Forelimb muscle (tissue), 1 donor: ENCODE results near the gene NQO2. TPM values are rescaled to one million over a fixed set of nuclear protein-coding genes. Genes with fewer than 3 reads are reported as not detected.
"Not testable (repeated sequence)": the region's sequence is repeated elsewhere in the genome, so short reads cannot be mapped to it uniquely, and the experiment has no call there.

ENCODE experiments used
- DNase-seq: peaks from one replicate; pipeline ENCODE4 v3.0.0-alpha.2; 2013; ENCODE audit warnings: low read depth
- polyA plus RNA-seq: library from polyadenylated mRNA; unstranded; fragments of 120-200 nt; gene quantifications from one replicate; pipeline ENCODE4 v1.2.1, GENCODE V29; 2013; ENCODE audit not compliant: insufficient read length

The NQO2 gene
- polyA plus RNA-seq, 1 donor: 15.5 TPM

GRCh38 chr6:2970034-2970685 is 29.5 kb upstream of the NQO2 start:
- DNase-seq: no peak

- no peak for DNase-seq
Measured at GRCh38 chr6:2970753-2971419, 28.8 kb upstream of the NQO2 start.

GRCh38 chr6:2971420-2972218 is 28.1 kb upstream of the NQO2 start, which contains the start of gene SERPINB6:
Gene SERPINB6 (minus strand): TSS chr6:2971567. CDS start chr6:2959332, 12,235 bp downstream.
- DNase-seq: no peak

GRCh38 chr6:2972219-2972487 is 27.5 kb upstream of the NQO2 start:
- not testable (repeated sequence) for DNase-seq

GRCh38 chr6:2972685-2973084 is 27.0 kb upstream of the NQO2 start:
- not testable (repeated sequence) for DNase-seq

- not testable (repeated sequence) for DNase-seq
Measured at GRCh38 chr6:2973180-2973579, 26.5 kb upstream of the NQO2 start.

GRCh38 chr6:2973676-2974075 is 26.0 kb upstream of the NQO2 start:
- no peak for DNase-seq

- no peak for DNase-seq
Measured at GRCh38 chr6:2976060-2976459, 23.6 kb upstream of the NQO2 start.

- no peak for DNase-seq
Measured at GRCh38 chr6:2976571-2977085, 23.1 kb upstream of the NQO2 start.

- no peak for DNase-seq
Measured at GRCh38 chr6:2977290-2977689, 22.4 kb upstream of the NQO2 start.

- no peak for DNase-seq
Measured at GRCh38 chr6:2977799-2978590, 21.7 kb upstream of the NQO2 start.

- no peak for DNase-seq
Measured at GRCh38 chr6:2978923-2979322, 20.8 kb upstream of the NQO2 start.

GRCh38 chr6:2979819-2980464 is 19.8 kb upstream of the NQO2 start:
- DNase-seq: no peak

- DNase-seq: no peak
Measured at GRCh38 chr6:2980465-2980855, 19.2 kb upstream of the NQO2 start.

GRCh38 chr6:2982426-2983117 is 17.1 kb upstream of the NQO2 start:
- no peak for DNase-seq

GRCh38 chr6:2984738-2985406 is 14.8 kb upstream of the NQO2 start:
- no peak for DNase-seq

GRCh38 chr6:2986722-2987221 is 12.9 kb upstream of the NQO2 start:
- no peak for DNase-seq

- DNase-seq: no peak
Measured at GRCh38 chr6:2988094-2988425, 11.6 kb upstream of the NQO2 start.

GRCh38 chr6:2988426-2989331 is 11.0 kb upstream of the NQO2 start:
- no peak for DNase-seq
